COLO668 (cell line): ENCODE measurements around the gene RAB11FIP4.

Experiments
- DNase-seq: peaks from one replicate; lab custom pipeline; 2025; ENCODE audit not compliant: unreplicated experiment; lab: John Stamatoyannopoulos, UW

RAB11FIP4 gene

GRCh38 chr17:31538080-31538762 lies 146.7 kb downstream of the RAB11FIP4 start:
- DNase-seq = peak; percentile 63

GRCh38 chr17:31540602-31541307 lies 149.3 kb downstream of the RAB11FIP4 start:
- no peak for DNase-seq

GRCh38 chr17:31541559-31541958 lies 150.1 kb downstream of the RAB11FIP4 start:
- DNase-seq = peak; percentile 23

GRCh38 chr17:31544186-31544585 lies 152.7 kb downstream of the RAB11FIP4 start:
- peak; percentile 3 for DNase-seq

GRCh38 chr17:31546650-31547049 lies 155.2 kb downstream of the RAB11FIP4 start:
- DNase-seq = no peak

GRCh38 chr17:31548709-31549108 lies 157.2 kb downstream of the RAB11FIP4 start:
- no peak for DNase-seq

- peak; percentile 17 for DNase-seq
Observed at GRCh38 chr17:31549121-31549524, 157.6 kb downstream of the RAB11FIP4 start.

- peak; percentile 84 for DNase-seq
Observed at GRCh38 chr17:31549525-31550388, 158.3 kb downstream of the RAB11FIP4 start.

GRCh38 chr17:31550389-31551056 lies 159.0 kb downstream of the RAB11FIP4 start:
- DNase-seq = no peak

- no peak for DNase-seq
Observed at GRCh38 chr17:31552568-31552967, 161.1 kb downstream of the RAB11FIP4 start.

GRCh38 chr17:31553506-31553905 lies 162.0 kb downstream of the RAB11FIP4 start:
- DNase-seq = no peak

GRCh38 chr17:31554930-31555329 lies 163.5 kb downstream of the RAB11FIP4 start:
- DNase-seq = no peak

GRCh38 chr17:31556969-31557645 lies 165.6 kb downstream of the RAB11FIP4 start:
- no peak for DNase-seq

GRCh38 chr17:31558748-31559583 lies 167.5 kb downstream of the RAB11FIP4 start:
- peak; percentile 81 for DNase-seq

GRCh38 chr17:31559584-31560501 lies 168.4 kb downstream of the RAB11FIP4 start:
- DNase-seq = peak; percentile 43

- DNase-seq = peak; percentile 15
Observed at GRCh38 chr17:31560616-31561235, 169.3 kb downstream of the RAB11FIP4 start.

- DNase-seq = peak; percentile 3
Observed at GRCh38 chr17:31561469-31562375, 170.2 kb downstream of the RAB11FIP4 start.
